H1 (cell line): ENCODE results near the gene ACSL6. TPM values are rescaled to one million over a fixed set of nuclear protein-coding genes. Genes with fewer than 3 reads are reported as not detected.

Experiments
- CTCF ChIA-PET: fragments of 300-600 bp; sonication (Branson Sonifier 250); formaldehyde crosslinking; loops from one replicate; lab custom pipeline; 2021; ENCODE audit not compliant: partially characterized antibody; lab: Charles Lee
- POLR2A ChIA-PET: fragments of 300-600 bp; sonication (Branson Sonifier 250); formaldehyde crosslinking; loops from one replicate; lab custom pipeline; 2021; ENCODE audit warnings: inconsistent platforms; ENCODE audit not compliant: partially characterized antibody; lab: Charles Lee
- DNase-seq, 2 experiments: peaks; one replicate each; pipeline versions ENCODE4 v3.0.0 to v3.0.0-alpha.2; 2010 to 2022; ENCODE audit warnings: low spot score in 2 of 2, low read depth in 1 of 2, mixed read lengths in 1 of 2
- FAIRE-seq: peaks from 2 replicates; lab custom pipeline; 2011; peaks lifted over from hg19 to GRCh38; lab: Jason Lieb, UNC
- H2AFZ ChIP-seq: 2 replicates; pipeline ENCODE4 v1.8.1; 2012; ENCODE audit warnings: low read length, inconsistent platforms
- H2AK5ac ChIP-seq: 2 replicates; pipeline ENCODE4 v1.6.1; 2013; ENCODE audit warnings: low read depth, low read length
- H2BK120ac ChIP-seq: replicated peaks from 2 replicates; pipeline ENCODE3; 2013; ENCODE audit warnings: low read depth, low read length, inconsistent platforms
- H2BK12ac ChIP-seq: 2 replicates; pipeline ENCODE4 v1.6.1; 2013; ENCODE audit warnings: low read depth, low read length
- H2BK15ac ChIP-seq: 2 replicates; pipeline ENCODE4 v1.6.1; 2013; ENCODE audit warnings: low read length
- H2BK20ac ChIP-seq: 2 replicates; pipeline ENCODE4 v1.6.1; 2013; ENCODE audit warnings: low read length
- H2BK5ac ChIP-seq: 2 replicates; pipeline ENCODE4 v1.6.1; 2013; ENCODE audit warnings: low read depth, low read length
- H3K14ac ChIP-seq: 2 replicates; pipeline ENCODE4 v1.6.1; 2013; ENCODE audit warnings: inconsistent platforms; ENCODE audit not compliant: insufficient read length
- H3K18ac ChIP-seq: 2 replicates; pipeline ENCODE4 v1.6.1; 2013; ENCODE audit warnings: low read length; ENCODE audit errors: extremely low read depth
- H3K23ac ChIP-seq: 2 replicates; pipeline ENCODE4 v1.6.1; 2013; ENCODE audit warnings: inconsistent platforms; ENCODE audit not compliant: insufficient read length
- H3K23me2 ChIP-seq: 2 replicates; pipeline ENCODE4 v1.6.1; 2013; ENCODE audit warnings: low read depth, low read length
- H3K27ac ChIP-seq: 2 replicates; pipeline ENCODE4 v1.6.1; 2011; ENCODE audit warnings: low read depth, low read length, inconsistent platforms
- H3K27me3 ChIP-seq, 4 experiments: replicated peaks in 1 of 4; 1 replicate in 1 of 4; 2 replicates in 3 of 4; pipeline versions ENCODE4 v1.6.1 to v1.8.1; 2011 to 2013; ENCODE audit warnings: low read length in 3 of 4, mild to moderate bottlenecking in 3 of 4, inconsistent platforms in 2 of 4, mixed read lengths in 2 of 4, moderate library complexity in 1 of 4; ENCODE audit not compliant: control insufficient read depth in 3 of 4, insufficient read depth in 3 of 4; ENCODE audit errors: extremely low read depth in 1 of 4
- H3K36me3 ChIP-seq, 4 experiments: 2 replicates each; pipeline versions ENCODE4 v1.6.1 to v1.8.1; 2011 to 2013; ENCODE audit warnings: mild to moderate bottlenecking in 4 of 4, low read length in 3 of 4, moderate library complexity in 2 of 4, control low read depth in 1 of 4, inconsistent platforms in 1 of 4; ENCODE audit not compliant: insufficient read depth in 4 of 4, control insufficient read depth in 2 of 4
- H3K4ac ChIP-seq: replicated peaks from 2 replicates; pipeline ENCODE3; 2013; ENCODE audit warnings: low read length, low read depth, mixed read lengths, inconsistent platforms; ENCODE audit not compliant: insufficient read length
- H3K4me1 ChIP-seq, 4 experiments: replicated peaks in 1 of 4; 1 replicate in 1 of 4; 2 replicates in 3 of 4; pipeline versions ENCODE4 v1.6.1 to v1.8.1; 2011 to 2013; ENCODE audit warnings: low read length in 3 of 4, inconsistent platforms in 2 of 4, mixed read lengths in 1 of 4; ENCODE audit not compliant: insufficient read depth in 4 of 4, control insufficient read depth in 3 of 4
- H3K4me2 ChIP-seq, 2 experiments: 2 replicates each; pipeline versions ENCODE4 v1.6.1 to v1.8.1; 2011 to 2013; ENCODE audit warnings: low read depth in 2 of 2, low read length in 2 of 2, control low read depth in 1 of 2, inconsistent platforms in 1 of 2, mild to moderate bottlenecking in 1 of 2; ENCODE audit not compliant: insufficient read depth in 1 of 2
- H3K4me3 ChIP-seq, 4 experiments: fragments of 200-600, 300-600 bp in 1 of 4; sonication (generic), shearing (Covaris generic), sonication (Bioruptor Twin) in 1 of 4; 2 replicates each; pipeline versions ENCODE4 v1.5.1 to v1.8.1; 2011 to 2016; ENCODE audit warnings: low read length in 4 of 4, low read depth in 3 of 4, control low read depth in 2 of 4, inconsistent platforms in 2 of 4, mild to moderate bottlenecking in 2 of 4, mixed read lengths in 1 of 4, moderate library complexity in 1 of 4; ENCODE audit not compliant: insufficient read depth in 2 of 4; ENCODE audit errors: extremely low read depth in 1 of 4
- H3K56ac ChIP-seq: replicated peaks from 2 replicates; pipeline ENCODE3; 2013; ENCODE audit warnings: low read depth, mild to moderate bottlenecking, mixed read lengths, low read length, inconsistent platforms; ENCODE audit not compliant: insufficient read length
- H3K79me1 ChIP-seq: 2 replicates; pipeline ENCODE4 v1.6.1; 2013; ENCODE audit warnings: low read depth, low read length, control low read depth
- H3K79me2 ChIP-seq, 2 experiments: 2 replicates each; pipeline versions ENCODE4 v1.6.1 to v1.8.1; 2012 to 2013; ENCODE audit warnings: low read length in 2 of 2, mild to moderate bottlenecking in 2 of 2, inconsistent platforms in 1 of 2; ENCODE audit not compliant: insufficient read depth in 2 of 2, control insufficient read depth in 1 of 2
- H3K9ac ChIP-seq, 4 experiments: replicated peaks in 1 of 4; 1 replicate in 1 of 4; 2 replicates in 3 of 4; pipeline versions ENCODE4 v1.6.1 to v1.8.1; 2011 to 2013; ENCODE audit warnings: low read depth in 3 of 4, low read length in 3 of 4, control low read depth in 2 of 4, mild to moderate bottlenecking in 2 of 4, moderate library complexity in 2 of 4, inconsistent platforms in 1 of 4; ENCODE audit errors: extremely low read depth in 1 of 4
- H3K9me3 ChIP-seq, 2 experiments: 2 replicates each; pipeline versions ENCODE4 v1.6.1 to v1.8.1; 2012 to 2013; ENCODE audit warnings: mild to moderate bottlenecking in 2 of 2, moderate library complexity in 2 of 2, control low read depth in 1 of 2, inconsistent platforms in 1 of 2, low read depth in 1 of 2, low read length in 1 of 2, mixed read lengths in 1 of 2; ENCODE audit not compliant: insufficient read depth in 2 of 2
- H4K20me1 ChIP-seq, 2 experiments: replicated peaks in 1 of 2; 2 replicates each; pipeline versions ENCODE3 to v1.8.1; 2011 to 2013; ENCODE audit warnings: inconsistent platforms in 2 of 2, low read length in 2 of 2, mild to moderate bottlenecking in 1 of 2; ENCODE audit not compliant: insufficient read depth in 2 of 2, control insufficient read depth in 1 of 2
- H4K5ac ChIP-seq: 2 replicates; pipeline ENCODE4 v1.6.1; 2013; ENCODE audit warnings: low read length, low read depth, mixed read lengths, inconsistent platforms; ENCODE audit not compliant: insufficient read length
- H4K8ac ChIP-seq: 2 replicates; pipeline ENCODE4 v1.8.0; 2013; ENCODE audit warnings: mild to moderate bottlenecking, moderate library complexity, low read length, inconsistent platforms; ENCODE audit not compliant: insufficient read depth; ENCODE audit errors: extremely low read depth
- H4K91ac ChIP-seq: replicated peaks from 2 replicates; pipeline ENCODE3; 2013; ENCODE audit warnings: low read length, mixed read lengths, inconsistent platforms; ENCODE audit not compliant: insufficient read length
- CREB1 ChIP-seq: IDR thresholded peaks from 2 replicates; pipeline ENCODE4 v1.6.1; 2012; ENCODE audit warnings: inconsistent platforms
- KDM4A ChIP-seq: IDR thresholded peaks from one replicate; pipeline ENCODE4 v1.7.1; 2012; ENCODE audit warnings: low read depth, mild to moderate bottlenecking, moderate library complexity, low read length, inconsistent platforms; ENCODE audit not compliant: severe bottlenecking
- SIN3A ChIP-seq, 2 experiments: IDR thresholded peaks in 1 of 2; conservative IDR thresholded peaks in 1 of 2; 2 replicates each; pipeline ENCODE4 v1.6.1; 2011 to 2012; ENCODE audit warnings: low read length in 2 of 2, improper control_type of control experiment in 1 of 2, low read depth in 1 of 2, mild to moderate bottlenecking in 1 of 2
- SP1 ChIP-seq: IDR thresholded peaks from 2 replicates; pipeline ENCODE4 v1.6.1; 2011; ENCODE audit warnings: low read depth, low read length
- SP4 ChIP-seq: IDR thresholded peaks from 2 replicates; pipeline ENCODE4 v1.6.1; 2012; ENCODE audit warnings: low read length, inconsistent platforms
- TCF12 ChIP-seq: IDR thresholded peaks from 2 replicates; pipeline ENCODE4 v1.6.1; 2011; ENCODE audit warnings: low read depth, mild to moderate bottlenecking, low read length
- WGBS, 2 experiments: shearing (Covaris generic) in 1 of 2; methylation state at CpG; one replicate each; pipeline versions ENCODE4 v1.1.6 to v1.1.7; 2013 to 2015; ENCODE audit warnings: low lambda C conversion rate in 2 of 2, mixed read lengths in 2 of 2, inconsistent platforms in 1 of 2, low coverage in 1 of 2, missing lambda C conversion rate in 1 of 2; ENCODE audit not compliant: insufficient replicate concordance in 2 of 2, insufficient coverage in 1 of 2, insufficient read length in 1 of 2; ENCODE audit errors: extremely low coverage in 1 of 2, missing lambda C conversion rate in 1 of 2; 5-methylcytosine and 5-hydroxymethylcytosine counted together
- polyA plus RNA-seq, 7 experiments: library from polyadenylated mRNA; depleted of rRNA in 3 of 7; stranded (reverse) in 5 of 7; unstranded in 2 of 7; fragments of >200 nt in 5 of 7; fragments of 200-250 nt in 2 of 7; gene quantifications; 1 replicate in 5 of 7; 2 replicates in 1 of 7; 4 replicates in 1 of 7; pipeline versions ENCODE4 v1.2.1 to v1.2.3, GENCODE V29; 2011 to 2013; ENCODE audit warnings: missing spikeins in 2 of 7, mixed read lengths in 2 of 7
- total RNA-seq: library from RNA; stranded (reverse); fragmentation: NEBNext Ultra II Directional; extraction: Animal tissue kit (Norgen Biotek cat#: 25700); gene quantifications from 2 replicates; pipeline ENCODE4 v1.2.1, GENCODE V29; 2021

ACSL6 gene
- total and polyA plus RNA-seq, 2 of the 8 experiments (the other 6 are each of a cell fraction or from before 2014, with no cell fraction given) = 2.3 to 2.4 TPM

GRCh38 chr5:132052520-132052919 lies 41.1 kb upstream of the ACSL6 start:
- H3K79me1 ChIP-seq = no peaks in the 10 kb centered on the region
- no peaks in the 10 kb centered on the region for H4K20me1 ChIP-seq
- no peak overlapping the region for H3K4ac ChIP-seq
- H3K4me1 ChIP-seq = no peaks in the 10 kb centered on the region; a peak in 1 of 7 replicates
- H3K9ac ChIP-seq = no peak overlapping the region
- H3K4me2 ChIP-seq = no peak overlapping the region
- no peak overlapping the region for H3K27ac ChIP-seq
- no peak overlapping the region for H2BK12ac ChIP-seq
- H2BK120ac ChIP-seq = no peak overlapping the region
- H3K9me3 ChIP-seq = no peaks in the 10 kb centered on the region
- H2BK15ac ChIP-seq = no peak overlapping the region
- no peak overlapping the region; the same call in 1 of the 2 replicates for H2BK5ac ChIP-seq
- no peak overlapping the region for H2BK20ac ChIP-seq
- H3K18ac ChIP-seq = peak overlapping the region; percentile 32; the same call in 1 of the 2 replicates
- H4K8ac ChIP-seq = no peak overlapping the region
- H4K5ac ChIP-seq = no peak overlapping the region
- no peaks in the 10 kb centered on the region for H3K79me2 ChIP-seq
- H3K23ac ChIP-seq = no peak overlapping the region
- CTCF ChIA-PET = interaction anchor here (1.3 to 4.3 kb wide), 4 partner anchors 10 to 242 kb away, joined by 3 to 31 read pairs (median 4); no protein-coding TSS in a partner anchor
- H2AFZ ChIP-seq = no peak overlapping the region
- FAIRE-seq (no peak), DNase-seq (peak in 1 of 2 experiments; percentile 32)
- TF ChIP-seq CREB1 (no peak), TCF12 (no peak), SIN3A (conservative IDR thresholded peaks at IDR 0.05 in 1 of 2, IDR thresholded peaks at IDR 0.05 in 1 of 2; ENCODE audit: low read depth in 1 of 2, low read length in 2 of 2) (no peak), SP1 (no peak), SP4 (no peak), KDM4A (no peak)
- H3K14ac ChIP-seq = no peak overlapping the region
- H3K27me3 ChIP-seq = no peaks in the 10 kb centered on the region
- no peak overlapping the region for H2AK5ac ChIP-seq
- no peak overlapping the region for H4K91ac ChIP-seq
- no peaks in the 10 kb centered on the region for H3K36me3 ChIP-seq
- 88% methylated on average over 8 of the region's 10 CpGs; no CpG with 5 or more reads in 1 of the 2 experiments for WGBS, 2 experiments
- POLR2A ChIA-PET = no interaction called here
- H3K56ac ChIP-seq = no peak overlapping the region
- H3K4me3 ChIP-seq = no peak overlapping the region
- H3K23me2 ChIP-seq = no peaks in the 10 kb centered on the region
